GM18499 (cell line): ENCODE measurements around the gene DDB1.

Experiments
- ATAC-seq: cut with Tn5 transposase; IDR thresholded peaks from one replicate; pipeline ENCODE4 v1.9.1; 2021; ENCODE audit warnings: moderate number of reproducible peaks; ENCODE audit not compliant: insufficient read depth, unreplicated experiment

The DDB1 gene

DNA sequence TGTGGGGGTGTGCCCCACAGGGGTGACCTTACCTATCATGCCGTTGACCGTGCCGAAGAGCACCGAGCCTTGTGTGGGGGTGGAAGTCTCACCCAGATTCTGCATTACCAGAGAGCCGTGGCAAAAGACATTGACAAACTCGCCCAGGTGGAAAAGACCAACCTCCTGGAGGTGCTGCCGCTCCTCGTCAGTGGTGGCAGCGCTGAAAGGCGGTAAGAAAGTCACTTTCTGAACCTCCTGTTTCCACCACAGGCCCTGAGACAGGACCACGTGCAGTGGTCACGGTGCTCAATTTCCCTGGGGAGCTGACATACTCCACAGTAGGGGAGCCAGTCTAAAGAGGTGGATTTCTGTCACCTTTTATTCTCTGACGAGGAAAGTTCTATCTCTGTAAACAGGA is 30.4 kb downstream of the DDB1 start:
- ATAC-seq = no peak

DNA sequence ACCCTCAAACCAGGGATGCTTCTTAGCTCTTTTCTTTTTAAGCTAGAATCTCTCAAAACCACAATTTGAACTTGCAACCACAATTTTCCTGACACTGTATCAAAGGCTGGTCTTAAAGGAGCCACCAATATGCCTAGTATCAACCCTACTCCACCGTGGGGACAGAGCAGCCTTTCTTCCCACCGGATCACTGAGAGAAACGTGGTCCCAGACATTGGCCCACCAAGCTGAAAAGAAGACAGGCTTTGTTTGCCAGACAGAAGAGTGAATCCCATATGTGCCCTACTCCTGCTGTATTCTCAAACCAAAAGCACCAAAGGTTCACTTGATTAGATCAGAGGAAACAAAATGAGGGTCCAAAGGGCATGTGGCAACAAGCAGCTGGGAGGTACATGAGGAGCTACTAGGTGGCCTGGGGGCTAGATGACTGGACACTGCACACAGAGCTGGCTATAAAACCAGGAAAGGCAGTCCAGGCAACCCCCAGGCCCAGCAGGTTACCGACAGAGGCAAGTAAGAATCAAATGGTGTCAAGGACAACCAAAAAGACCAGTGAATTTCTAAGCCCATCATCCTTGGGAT is 34.2 kb downstream of the DDB1 start:
- ATAC-seq = no peak

DNA sequence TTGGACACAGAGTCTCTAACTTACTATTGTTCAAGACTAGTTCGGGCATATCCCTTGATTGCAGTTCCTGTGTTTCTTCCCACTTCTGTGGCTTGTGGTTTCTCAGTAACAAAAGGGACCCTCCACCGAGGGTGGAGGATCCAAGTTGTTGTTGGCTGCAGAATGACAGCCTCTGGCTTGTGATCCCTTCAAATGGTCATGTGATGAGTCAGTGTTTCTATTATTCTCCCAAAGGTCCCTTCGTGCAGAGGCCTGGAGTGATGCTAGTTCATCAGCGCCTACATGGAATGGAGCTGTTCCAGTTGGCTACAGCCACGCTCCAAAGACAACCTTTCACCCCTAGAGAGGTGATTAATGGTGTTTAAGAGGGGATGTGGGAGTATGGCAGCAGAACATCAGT is 35.2 kb downstream of the DDB1 start:
- ATAC-seq = no peak

DNA sequence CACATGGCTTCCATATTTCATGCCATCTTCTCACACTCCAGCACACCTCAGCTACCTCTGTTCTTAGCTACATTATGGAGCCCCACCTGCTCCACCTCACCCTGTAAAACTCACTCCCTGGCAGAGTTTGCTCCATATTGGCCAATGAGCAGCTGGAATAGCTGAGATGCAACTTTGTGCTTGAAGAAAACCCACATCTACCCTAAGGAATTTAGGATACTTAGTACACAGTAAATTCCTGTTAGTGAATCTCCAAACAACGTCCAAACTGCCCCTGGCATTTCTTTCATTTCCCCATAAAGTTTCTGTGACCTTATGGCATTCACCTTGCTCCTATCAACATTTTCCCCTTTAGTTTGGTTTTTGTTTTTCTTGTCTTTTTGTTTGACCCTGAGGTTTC is 35.6 kb downstream of the DDB1 start:
- no peak for ATAC-seq

DNA sequence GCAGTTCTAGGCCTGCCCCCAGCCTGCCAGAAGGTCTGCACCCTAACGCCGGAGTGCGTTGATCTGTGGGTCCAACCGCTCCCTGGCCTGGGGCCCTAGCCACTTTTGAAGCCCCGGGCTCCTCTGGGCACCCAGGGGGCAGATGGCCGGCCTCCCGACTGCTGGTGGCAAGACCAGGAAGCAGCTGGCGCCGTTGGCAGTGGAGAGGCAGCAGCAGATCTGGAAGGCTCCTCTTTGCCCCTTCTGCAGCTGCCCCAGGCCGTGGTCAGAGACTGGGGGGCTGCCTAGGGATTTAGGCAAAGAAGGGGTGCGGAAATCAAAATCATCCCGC is 37.3 kb downstream of the DDB1 start:
- ATAC-seq = no peak

DNA sequence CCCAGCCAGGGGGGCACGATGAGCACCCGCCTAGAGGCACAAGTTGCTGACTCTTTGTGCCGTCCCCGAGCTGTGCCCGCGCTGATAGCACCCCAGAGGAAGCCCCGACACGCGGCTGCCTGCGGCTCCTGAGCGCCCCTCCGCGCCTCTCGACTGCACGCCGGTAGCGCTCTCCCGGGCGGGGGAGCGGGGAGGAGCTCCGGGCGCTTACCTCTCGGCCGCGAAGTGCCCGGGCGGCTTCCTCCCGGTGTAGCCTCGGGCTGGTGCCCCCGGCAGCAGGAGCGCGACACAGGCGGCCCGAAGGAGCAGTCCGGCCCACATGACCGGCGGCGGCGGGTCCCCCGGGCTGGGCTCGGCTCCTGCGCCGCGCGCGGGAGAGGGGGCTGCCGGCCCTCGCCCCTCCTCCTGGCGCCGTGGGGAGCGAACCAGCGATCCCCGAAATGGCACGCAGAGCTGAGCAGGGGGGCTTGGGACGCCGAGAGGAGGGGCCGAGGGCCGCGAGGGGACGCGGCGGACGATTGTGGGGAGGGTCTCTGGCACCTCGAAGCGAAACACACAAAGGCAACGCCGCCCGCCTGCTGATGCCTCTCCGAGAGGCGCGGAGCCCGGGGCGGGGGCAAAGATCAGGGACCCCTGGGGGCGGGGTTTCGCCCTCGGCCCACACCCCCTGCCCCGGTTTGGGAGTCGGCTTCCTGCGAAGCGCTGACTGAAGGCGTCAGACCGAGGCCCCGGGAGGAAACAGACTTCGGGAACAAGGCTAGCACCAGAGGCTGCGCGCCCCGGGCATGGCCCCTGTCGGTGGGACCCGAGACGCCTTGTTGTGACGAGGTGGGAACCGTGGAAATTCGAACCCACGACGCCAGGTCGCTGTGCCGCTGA is 37.9 kb downstream of the DDB1 start, which contains the start of gene VWCE:
TSS of gene VWCE (minus strand) at position 600 of the 879 bp plus-strand sequence. CDS start at position 321, 279 bp downstream.
- no peak for ATAC-seq

DNA sequence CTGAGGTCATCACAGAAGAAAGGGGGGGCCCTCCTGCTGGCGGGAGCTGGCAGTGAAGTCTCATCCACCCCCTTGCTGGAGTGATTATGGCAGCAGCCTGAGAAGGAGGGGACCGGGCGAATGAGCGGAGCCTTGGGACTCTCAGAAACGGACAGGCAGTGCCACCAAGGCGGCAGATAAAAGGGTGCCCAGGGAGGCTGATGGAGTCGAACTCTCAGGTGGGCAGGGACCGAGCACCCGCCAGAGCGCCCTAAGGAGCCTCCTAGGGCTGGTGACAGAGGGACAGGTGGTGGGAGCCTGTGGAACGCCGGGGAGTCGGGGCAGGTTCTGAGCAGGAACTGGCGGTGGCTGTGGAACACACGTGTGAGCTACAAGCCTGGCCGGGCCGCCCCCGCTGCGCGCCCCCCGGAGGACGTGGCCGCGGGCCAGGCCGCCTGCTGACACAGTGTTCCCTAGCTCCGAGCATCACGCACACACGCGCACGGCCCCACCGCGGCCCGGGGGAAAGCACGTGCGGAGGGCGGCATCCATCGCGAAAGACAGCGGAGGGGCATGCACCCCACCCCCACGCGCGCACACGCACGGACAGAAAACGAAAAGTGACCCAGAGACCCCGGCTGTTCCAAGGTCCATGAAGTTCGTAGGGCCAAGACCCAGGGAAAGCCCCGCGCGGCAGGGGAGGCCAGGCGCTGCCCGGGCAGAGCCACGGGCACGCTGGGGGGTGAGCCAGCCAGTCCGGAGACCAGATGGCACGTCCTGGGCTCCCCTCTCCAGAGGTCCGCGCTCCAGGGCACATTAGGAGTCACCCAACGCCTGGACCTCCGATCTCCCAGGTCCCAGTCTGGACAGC is 38.8 kb downstream of the DDB1 start:
- ATAC-seq = no peak

DNA sequence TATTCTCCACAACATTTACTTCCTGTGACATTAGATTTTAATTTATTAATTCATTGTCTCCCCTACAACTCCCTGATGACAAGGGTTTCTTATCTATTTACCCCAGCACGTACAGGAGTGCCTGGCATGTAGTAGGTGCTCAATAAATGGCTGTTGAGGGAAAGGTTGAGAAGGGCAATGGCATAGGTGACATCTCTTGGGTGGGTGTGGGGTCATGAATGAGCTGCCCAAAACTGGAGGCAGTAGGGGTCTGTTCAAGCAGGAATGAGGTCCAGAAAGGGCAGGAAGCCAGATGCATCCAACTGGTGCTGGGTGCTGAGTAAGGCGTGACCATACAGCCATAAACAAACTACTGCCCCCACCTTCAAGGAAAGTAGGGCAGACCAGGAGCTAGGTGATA is 40.5 kb downstream of the DDB1 start:
- ATAC-seq = no peak

DNA sequence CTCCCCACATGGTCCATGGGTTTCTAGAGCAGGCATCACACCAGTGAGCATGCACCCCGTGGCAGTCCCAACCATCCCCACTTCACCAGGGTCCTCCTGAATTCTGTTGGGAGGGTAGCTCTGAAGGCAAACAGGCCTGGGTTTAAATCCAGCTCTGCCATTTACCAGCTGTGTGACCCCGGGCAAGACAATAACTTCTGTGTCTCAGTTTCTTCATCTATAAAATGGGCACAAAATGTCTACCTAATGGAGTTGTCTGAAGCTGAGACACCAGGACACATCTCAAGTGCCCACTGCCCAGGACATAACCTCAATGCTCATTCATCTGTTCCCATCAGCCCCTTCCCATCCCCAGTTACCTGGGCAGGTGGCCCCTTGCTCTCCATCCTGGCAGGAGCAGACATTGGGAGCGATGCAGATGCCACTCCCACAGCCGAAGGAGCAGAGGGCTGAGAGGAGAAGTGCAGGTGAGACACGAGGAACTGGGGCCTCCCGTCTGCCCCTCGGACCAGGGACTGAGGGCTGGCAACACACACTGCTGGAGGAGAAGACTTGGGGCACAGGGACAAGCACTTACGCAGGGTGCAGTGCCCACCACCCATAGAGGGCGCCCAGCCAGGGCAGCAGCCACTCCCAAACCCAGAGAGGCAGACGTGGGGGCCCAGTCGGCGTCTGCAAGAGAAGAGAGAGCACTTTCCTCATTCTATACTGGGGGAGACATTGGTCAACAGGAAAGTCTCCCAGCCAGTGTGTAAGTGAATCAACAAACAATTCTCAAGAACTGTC is 41.8 kb downstream of the DDB1 start:
- no peak for ATAC-seq

DNA sequence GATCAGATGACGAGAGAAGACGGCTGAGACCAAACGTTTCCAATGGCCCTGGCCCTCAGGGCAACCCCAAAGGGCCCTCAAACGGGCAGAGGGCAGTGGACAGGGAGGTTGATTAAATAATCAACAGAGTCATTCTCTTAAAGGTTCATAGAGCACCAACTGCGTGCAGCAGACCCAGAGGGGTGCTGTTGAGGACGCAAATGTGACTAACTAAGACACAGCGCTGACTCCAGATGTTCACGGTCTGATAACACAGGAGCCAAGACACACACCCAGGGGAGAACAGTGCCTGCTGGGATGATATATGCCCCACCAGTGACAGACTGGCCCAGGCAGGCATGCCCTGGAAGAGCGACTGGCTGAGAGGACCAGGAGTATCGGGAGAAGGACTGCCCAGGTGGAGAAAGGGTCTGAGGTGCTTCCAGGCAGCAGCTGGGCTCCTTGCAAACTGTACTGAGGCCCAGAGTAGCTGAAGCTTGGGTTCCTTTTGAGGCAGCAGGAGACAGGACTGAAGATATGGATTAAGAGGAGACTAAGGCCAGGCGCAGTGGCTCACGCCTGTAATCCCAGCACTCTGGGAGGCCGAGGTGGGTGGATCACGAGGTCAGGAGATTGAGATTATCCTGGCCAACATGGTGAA is 45.4 kb downstream of the DDB1 start:
- no peak for ATAC-seq

DNA sequence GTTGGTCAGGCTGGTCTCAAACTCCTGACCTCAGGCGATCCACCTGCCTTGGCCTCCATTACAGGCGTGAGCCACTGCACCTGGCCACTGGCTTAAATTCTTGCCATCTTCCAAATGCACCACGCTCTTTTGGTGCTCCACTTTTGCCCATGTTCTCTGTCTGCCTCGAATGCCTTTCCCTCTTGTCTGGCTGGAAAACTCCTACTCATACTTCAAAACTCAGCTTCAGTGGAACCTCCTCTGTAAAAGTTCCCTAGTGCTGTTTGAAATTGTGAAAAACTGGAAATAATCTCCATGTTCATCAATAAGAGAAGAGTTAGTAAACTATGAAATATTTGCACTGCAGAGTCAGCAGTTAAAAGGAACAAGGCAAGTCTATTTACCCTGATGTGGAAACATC is 49.3 kb downstream of the DDB1 start:
- no peak for ATAC-seq

DNA sequence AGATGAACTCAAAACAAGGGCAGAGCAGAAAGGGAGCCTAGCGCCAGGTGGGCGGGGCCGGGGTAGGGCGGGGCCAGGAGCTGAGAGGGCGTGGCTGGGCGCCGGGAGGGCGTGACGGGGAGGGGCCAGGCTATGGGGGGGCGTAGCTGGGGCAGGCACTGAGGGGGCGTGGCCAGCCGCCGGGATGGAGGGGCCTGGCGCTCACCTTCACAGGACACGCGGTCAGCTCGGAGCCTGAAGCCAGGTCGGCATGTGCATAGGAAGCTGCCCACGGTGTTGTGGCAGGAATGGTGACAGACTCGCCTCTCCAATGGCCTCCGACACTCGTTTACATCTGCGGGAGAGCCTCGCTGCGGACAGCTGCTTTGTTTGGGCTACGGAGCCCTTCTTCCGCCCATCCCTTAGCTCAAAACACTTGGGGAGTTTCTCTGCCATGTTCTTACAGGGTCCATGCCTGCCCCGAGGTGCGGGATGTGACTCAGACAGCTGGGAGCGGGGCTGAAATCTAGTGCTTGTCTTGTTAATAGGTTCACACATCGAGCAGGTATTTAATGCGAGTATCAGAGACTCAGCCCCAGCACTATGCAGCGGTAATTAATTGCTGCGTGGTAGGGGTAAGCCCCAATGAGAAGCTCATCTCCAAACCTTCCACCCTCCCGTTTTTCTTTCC is 51.2 kb downstream of the DDB1 start:
- no peak for ATAC-seq

DNA sequence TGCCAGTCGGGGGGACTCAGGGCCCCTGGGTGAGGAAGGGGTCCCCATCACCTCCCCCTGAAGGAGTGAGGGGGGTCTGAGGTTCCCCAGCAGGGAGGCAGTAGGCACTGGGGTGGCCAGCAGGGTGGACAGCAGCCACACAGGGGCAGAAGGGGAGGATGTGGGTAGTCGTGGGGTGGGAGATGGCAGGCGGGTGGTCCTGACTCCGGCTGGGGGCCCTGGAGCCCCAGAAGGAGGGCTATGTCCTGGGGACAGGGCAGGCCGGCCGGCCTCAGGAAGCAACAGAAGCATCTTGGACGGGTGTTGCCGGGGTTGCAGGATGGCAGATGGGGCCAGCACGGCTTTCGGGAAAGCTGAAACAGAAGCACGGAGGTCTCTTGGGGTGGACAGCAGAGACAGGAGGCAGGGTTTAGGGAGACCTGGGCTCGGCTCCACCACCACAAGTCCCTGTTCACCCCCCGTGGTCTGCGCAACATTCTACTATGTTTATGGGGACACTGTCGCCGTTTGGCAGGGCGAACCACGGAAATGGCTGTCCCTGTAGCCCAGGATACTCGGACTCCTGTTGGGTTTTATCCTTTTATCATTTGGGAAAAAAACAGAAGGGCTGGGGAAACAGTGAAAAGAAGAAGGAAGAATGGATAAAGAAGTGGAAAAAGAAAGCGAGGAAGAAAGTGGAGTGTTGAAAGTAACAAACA is 51.9 kb downstream of the DDB1 start:
- no peak for ATAC-seq

DNA sequence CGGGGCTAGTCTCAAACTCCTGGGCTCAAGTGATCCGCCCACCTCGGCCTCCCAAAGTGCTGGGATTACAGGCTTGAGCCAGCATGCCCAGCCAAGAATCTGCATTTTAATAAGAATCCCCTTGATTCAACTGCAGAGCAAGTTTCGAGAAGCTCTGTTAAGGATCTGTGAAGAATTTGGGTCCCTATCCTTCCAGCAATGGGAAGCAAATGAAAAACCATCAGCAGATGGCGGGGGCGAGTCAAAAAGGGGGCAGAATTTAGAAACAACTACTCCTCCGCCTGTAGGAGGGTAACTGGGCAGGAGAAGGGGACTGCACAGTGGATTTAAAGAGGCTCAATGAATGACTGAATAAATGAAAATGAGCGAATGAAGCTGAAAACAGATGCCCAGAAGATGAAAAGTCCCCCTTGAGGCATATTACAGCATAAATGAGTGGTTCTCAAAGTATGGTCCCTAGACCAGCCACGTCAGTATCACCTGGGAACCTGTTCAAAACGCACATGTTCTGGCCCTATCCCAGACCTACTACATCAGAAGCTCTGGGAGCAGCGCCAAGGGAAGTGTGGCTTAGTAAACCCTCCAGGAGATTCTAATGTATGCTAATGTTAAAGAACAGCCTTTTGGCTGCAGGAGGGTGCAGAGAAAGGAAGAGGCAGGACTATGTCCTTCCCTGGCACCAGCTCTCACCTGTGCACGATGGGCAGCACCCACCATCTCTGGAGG is 52.8 kb downstream of the DDB1 start:
- ATAC-seq = no peak

DNA sequence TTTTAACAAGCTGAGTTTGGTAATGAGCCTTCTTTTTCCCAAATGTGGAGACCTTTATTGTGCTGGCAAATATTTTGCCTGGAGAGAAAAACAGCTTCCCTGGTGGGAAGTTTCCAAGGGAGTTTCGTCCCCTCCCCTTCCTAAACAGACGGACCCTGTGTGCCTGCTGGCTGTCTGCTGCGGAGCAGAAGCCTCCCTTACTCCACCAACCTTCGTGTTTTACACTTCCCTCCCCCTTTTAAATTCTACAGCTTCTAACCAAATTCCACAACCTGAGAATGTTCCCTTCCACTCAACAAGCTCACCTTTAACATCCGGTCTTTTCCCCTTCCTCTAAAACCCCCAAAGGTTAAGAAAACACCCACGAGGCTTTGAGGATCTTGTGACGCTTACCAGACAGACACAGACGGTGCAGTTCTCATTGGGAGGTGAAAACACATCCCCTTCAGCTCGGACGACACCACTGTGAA is 54.9 kb downstream of the DDB1 start:
- no peak for ATAC-seq

DNA sequence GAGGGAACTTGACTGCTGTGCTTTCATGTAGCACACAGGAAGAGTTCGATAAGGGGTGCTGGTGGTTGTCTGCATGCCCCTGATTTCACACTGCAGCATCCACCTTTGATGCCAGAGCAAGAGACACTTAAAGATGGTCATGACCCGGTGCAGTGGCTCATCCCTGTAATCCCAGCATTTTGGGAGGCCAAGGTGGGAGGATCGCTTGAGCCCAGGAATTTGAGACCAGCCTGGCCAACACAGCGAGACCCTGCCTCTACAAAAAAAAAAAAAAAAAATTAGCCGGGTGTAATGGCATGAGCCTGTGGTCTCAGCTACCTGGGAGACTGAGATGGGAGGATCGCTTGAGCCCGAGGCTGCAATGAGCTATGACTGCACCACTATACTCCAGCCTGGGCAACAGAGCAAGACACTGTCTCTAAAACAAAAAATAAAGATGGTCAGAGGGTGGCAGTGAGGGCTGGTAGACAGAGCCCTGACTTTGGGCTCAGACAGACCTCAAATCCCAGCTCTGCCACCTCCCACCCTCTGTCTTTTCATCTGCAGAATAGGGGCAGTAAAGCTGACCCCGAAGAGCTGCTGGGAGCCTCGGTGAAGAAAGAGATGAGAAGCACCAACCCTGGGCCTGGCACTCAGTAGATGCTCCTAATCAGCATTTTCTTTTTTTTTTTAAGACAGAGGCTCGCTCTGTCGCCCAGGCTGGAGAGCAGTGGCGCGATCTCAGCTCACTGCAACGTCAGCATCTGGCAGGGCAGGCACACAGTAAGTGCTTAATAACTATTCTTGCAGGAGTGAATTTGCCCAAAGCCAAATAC is 55.5 kb downstream of the DDB1 start:
- no peak for ATAC-seq

DNA sequence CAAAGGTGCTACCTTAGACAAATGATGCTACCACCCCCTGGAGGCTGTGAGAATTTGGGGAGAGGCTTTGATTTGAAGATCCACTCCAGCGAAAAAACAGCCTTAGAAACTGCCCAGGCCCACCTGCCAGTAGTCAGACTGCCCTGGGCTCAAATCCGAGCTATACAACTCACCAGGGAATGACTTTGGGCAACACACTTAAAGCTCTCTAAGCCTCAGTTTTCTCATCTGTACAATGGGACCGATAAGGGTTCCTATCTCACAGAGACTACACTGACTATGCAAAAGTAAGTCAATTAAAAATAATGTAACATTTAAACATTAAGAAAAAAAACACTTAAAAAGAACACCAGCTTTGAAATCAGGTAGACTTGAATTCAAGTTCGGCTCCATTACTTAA is 57.7 kb downstream of the DDB1 start:
- no peak for ATAC-seq
